GM12872 (cell line): Measurements from ENCODE around the gene RCOR1.

Source experiments
- CTCF ChIP-seq: IDR thresholded peaks from 3 replicates; pipeline ENCODE4 v1.5.1; 2011; ENCODE audit warnings: low read depth, mild to moderate bottlenecking, low read length, moderate library complexity; ENCODE audit not compliant: insufficient read depth

RCOR1 gene

GRCh38 chr14:102565959-102566358 lies 26.5 kb upstream of the RCOR1 start:
- TF ChIP-seq CTCF = no peak

GRCh38 chr14:102568115-102568614 lies 24.3 kb upstream of the RCOR1 start:
- no peak for TF ChIP-seq CTCF

- TF ChIP-seq CTCF = no peak
Measured at GRCh38 chr14:102570334-102570995, 22.0 kb upstream of the RCOR1 start.

- TF ChIP-seq CTCF = no peak
Measured at GRCh38 chr14:102571043-102571442, 21.4 kb upstream of the RCOR1 start.

GRCh38 chr14:102571478-102572042 lies 20.9 kb upstream of the RCOR1 start:
- no peak for TF ChIP-seq CTCF

GRCh38 chr14:102573591-102574046 lies 18.8 kb upstream of the RCOR1 start:
- TF ChIP-seq CTCF = no peak

GRCh38 chr14:102574281-102575159 lies 17.9 kb upstream of the RCOR1 start:
- TF ChIP-seq CTCF = no peak
